ENCODE results near the gene DCUN1D1. TPM values are rescaled to one million over a fixed set of nuclear protein-coding genes. Genes with fewer than 3 reads are reported as not detected.
A peak's percentile ranks its signal among the peaks of the same experiment; 100 is the strongest.

The DCUN1D1 gene
- 10 to 100 TPM; 13.4 to 26.6 TPM for total RNA-seq

- ATAC-seq (ENCODE audit: insufficient number of reproducible peaks, low FRiP score, low read depth) (peak; percentile 85), DNase-seq (ENCODE audit: low spot score) (peak; percentile 62)
- TF ChIP-seq, protein P1, sequence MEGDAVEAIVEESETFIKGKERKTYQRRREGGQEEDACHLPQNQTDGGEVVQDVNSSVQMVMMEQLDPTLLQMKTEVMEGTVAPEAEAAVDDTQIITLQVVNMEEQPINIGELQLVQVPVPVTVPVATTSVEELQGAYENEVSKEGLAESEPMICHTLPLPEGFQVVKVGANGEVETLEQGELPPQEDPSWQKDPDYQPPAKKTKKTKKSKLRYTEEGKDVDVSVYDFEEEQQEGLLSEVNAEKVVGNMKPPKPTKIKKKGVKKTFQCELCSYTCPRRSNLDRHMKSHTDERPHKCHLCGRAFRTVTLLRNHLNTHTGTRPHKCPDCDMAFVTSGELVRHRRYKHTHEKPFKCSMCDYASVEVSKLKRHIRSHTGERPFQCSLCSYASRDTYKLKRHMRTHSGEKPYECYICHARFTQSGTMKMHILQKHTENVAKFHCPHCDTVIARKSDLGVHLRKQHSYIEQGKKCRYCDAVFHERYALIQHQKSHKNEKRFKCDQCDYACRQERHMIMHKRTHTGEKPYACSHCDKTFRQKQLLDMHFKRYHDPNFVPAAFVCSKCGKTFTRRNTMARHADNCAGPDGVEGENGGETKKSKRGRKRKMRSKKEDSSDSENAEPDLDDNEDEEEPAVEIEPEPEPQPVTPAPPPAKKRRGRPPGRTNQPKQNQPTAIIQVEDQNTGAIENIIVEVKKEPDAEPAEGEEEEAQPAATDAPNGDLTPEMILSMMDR (IDR thresholded peaks at IDR 0.05): no peak
- no peaks in the 10 kb centered on the region for H3K9me3 ChIP-seq
- peaks cover 12 to 20% of the 10 kb centered on the region in 2 donors for H3K4me1 ChIP-seq (ENCODE audit: control insufficient read depth in 1 of 2, low read depth in 2 of 2)
- peak within 1 kb of the TSS; percentile 47 to 66 for H3K27ac ChIP-seq
- H3K36me3 ChIP-seq: no peaks in the 10 kb centered on the region
- peak within 1 kb of the TSS; percentile 96 for H3K4me3 ChIP-seq
- no peaks in the 10 kb centered on the region for H3K27me3 ChIP-seq (replicated peaks; ENCODE audit: insufficient read depth)
These were observed at the start of gene DCUN1D1 for GRCh38 chr3:182980204-182981037. Gene DCUN1D1, minus strand, starts transcription at chr3:182980538. Its CDS starts 49 bp downstream, at chr3:182980489.

DNA sequence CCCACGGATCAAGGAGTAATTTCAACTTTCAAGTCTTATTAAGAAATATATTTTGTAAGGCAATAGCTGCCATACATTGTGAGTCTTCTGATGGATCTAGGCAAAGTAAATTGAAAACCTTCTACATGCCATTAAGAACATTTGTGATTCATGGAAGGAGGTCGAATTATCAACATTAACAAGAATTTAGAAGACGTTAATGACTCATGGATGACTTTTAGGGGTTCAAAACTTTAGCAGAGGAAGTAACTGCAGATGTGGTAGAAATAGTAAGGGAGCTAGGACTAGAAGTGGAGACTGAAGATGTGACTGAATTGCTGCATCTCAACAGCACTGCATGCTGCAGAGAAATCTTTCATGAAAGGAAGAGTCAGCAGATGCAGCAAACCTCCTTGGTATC, 48.1 kb upstream of the DCUN1D1 start:
- peaks cover 30% of the 10 kb centered on the region for H3K36me3 ChIP-seq
- H3K27ac ChIP-seq: no peak overlapping the region
- no peaks in the 10 kb centered on the region for H3K4me1 ChIP-seq (ENCODE audit: control insufficient read depth in 1 of 2, low read depth in 2 of 2)

DNA sequence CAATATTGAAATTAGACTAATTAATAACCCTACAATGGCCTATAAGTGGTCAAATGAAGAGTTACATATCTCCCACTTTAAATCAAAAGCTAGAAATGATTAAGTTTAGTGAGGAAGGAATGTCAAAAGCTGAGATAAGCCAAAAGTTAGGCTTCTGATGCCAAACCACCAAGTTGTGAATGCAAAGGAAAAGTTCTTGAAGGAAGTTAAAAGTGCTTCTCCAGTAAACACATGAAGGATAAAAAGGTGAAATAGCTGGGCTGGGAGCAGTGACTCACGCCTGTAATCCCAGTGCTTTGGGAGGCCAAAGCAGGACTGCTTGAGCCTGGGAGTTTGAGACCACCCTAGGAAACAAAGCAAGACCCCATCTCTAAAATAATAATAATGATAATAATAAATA, 46.9 kb upstream of the DCUN1D1 start:
- Histone ChIP-seq H3K36me3 (peaks cover 26% of the 10 kb centered on the region), H3K27ac (no peak overlapping the region), H3K27me3 (replicated peaks; ENCODE audit: insufficient read depth) (no peaks in the 10 kb centered on the region), H3K4me1 (ENCODE audit: control insufficient read depth in 1 of 2, low read depth in 2 of 2) (no peaks in the 10 kb centered on the region), H3K4me3 (no peak overlapping the region), H3K9me3 (no peaks in the 10 kb centered on the region)
- TF ChIP-seq, protein P1 (IDR thresholded peaks at IDR 0.05): no peak
- DNase-seq (ENCODE audit: low spot score) (no peak), ATAC-seq (ENCODE audit: insufficient number of reproducible peaks, low FRiP score, low read depth) (no peak)

More for the DNA sequence above, 48.1 kb upstream of the DCUN1D1 start:
- TF ChIP-seq, protein P1 (IDR thresholded peaks at IDR 0.05): no peak
- DNase-seq (ENCODE audit: low spot score) (no peak), ATAC-seq (ENCODE audit: insufficient number of reproducible peaks, low FRiP score, low read depth) (no peak)
- Histone ChIP-seq H3K27me3 (replicated peaks; ENCODE audit: insufficient read depth) (no peaks in the 10 kb centered on the region), H3K4me3 (no peak overlapping the region), H3K9me3 (no peaks in the 10 kb centered on the region)

GRCh38 chr3:183022936-183023516, 42.7 kb upstream of the DCUN1D1 start:
- TF ChIP-seq, protein P1 (IDR thresholded peaks at IDR 0.05): no peak
- no peaks in the 10 kb centered on the region for H3K9me3 ChIP-seq
- DNase-seq (ENCODE audit: low spot score): no peak
- no peak for ATAC-seq (ENCODE audit: insufficient number of reproducible peaks, low FRiP score, low read depth)
- peaks cover 20% of the 10 kb centered on the region for H3K36me3 ChIP-seq
- no peaks in the 10 kb centered on the region for H3K27me3 ChIP-seq (replicated peaks; ENCODE audit: insufficient read depth)
- H3K4me1 ChIP-seq (ENCODE audit: control insufficient read depth in 1 of 2, low read depth in 2 of 2): no peaks in the 10 kb centered on the region
- no peak overlapping the region for H3K27ac ChIP-seq
- H3K4me3 ChIP-seq: no peak overlapping the region

- DNase-seq (ENCODE audit: low spot score) (no peak), ATAC-seq (ENCODE audit: insufficient number of reproducible peaks, low FRiP score, low read depth) (no peak)
- Histone ChIP-seq H3K36me3 (peaks cover 27% of the 10 kb centered on the region), H3K4me1 (ENCODE audit: control insufficient read depth in 1 of 2, low read depth in 2 of 2) (no peaks in the 10 kb centered on the region), H3K27ac (no peak overlapping the region), H3K27me3 (replicated peaks; ENCODE audit: insufficient read depth) (no peaks in the 10 kb centered on the region), H3K4me3 (no peak overlapping the region), H3K9me3 (no peaks in the 10 kb centered on the region)
- TF ChIP-seq, protein P1 (IDR thresholded peaks at IDR 0.05): no peak
These were observed 38.3 kb upstream of the DCUN1D1 start for GRCh38 chr3:183018421-183019192.
